ENCODE measurements around the gene MRPS30.

DNA sequence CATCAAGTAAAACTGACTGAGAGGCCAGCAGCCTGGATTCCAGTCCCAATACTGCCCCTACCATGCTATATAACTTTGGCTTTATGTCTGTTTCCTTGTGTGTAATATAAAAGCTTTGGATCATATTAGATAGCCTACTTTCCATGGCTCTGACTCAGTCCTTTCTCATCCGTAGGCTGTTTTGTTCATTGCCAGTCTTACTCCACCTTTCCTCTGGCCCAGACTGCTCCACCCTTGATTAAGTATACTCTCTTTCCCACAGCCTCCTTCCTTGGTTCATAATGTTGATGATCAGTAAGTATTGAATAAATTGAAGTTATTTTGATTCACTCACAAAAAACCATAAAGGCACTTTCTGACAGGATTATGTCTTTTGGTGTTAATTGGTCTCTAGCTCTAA lies 1.5 kb upstream of the MRPS30 start:
- TF ChIP-seq, protein P1, sequence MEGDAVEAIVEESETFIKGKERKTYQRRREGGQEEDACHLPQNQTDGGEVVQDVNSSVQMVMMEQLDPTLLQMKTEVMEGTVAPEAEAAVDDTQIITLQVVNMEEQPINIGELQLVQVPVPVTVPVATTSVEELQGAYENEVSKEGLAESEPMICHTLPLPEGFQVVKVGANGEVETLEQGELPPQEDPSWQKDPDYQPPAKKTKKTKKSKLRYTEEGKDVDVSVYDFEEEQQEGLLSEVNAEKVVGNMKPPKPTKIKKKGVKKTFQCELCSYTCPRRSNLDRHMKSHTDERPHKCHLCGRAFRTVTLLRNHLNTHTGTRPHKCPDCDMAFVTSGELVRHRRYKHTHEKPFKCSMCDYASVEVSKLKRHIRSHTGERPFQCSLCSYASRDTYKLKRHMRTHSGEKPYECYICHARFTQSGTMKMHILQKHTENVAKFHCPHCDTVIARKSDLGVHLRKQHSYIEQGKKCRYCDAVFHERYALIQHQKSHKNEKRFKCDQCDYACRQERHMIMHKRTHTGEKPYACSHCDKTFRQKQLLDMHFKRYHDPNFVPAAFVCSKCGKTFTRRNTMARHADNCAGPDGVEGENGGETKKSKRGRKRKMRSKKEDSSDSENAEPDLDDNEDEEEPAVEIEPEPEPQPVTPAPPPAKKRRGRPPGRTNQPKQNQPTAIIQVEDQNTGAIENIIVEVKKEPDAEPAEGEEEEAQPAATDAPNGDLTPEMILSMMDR (IDR thresholded peaks at IDR 0.05; ENCODE audit: insufficient read depth, low read depth, low read length), result no peak
- TF ChIP-seq EZH2 (IDR thresholded peaks at IDR 0.05; ENCODE audit: insufficient read depth, low read length), result no peak

All from astrocyte (in vitro differentiated cells and primary cell).